ENCODE measurements around the gene TRIM17. TPM values are rescaled to one million over a fixed set of nuclear protein-coding genes. Genes with fewer than 3 reads are reported as not detected.

Gene TRIM17
- total RNA-seq, 1 donor = under 0.01 TPM

DNA sequence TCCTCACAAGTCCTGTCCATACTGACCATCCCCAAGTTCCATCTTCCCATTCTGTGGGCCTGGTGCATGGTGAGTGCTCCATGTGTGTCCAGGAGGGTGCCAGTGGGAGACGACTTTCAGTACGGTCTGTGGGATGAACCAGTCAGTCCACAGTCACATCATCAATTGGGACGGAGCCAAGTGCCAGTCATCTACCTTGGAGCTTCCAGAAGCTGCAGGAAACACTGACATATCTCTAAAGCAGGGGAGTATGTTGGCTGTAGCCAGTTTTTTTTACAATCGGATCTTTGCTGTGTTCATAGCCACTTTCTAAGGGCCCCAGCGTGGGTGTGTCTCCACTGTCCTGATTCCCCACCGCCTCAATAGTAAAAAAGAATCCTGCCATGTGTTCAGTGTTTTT is 13.6 kb upstream of the TRIM17 start:
- no peak overlapping the region for H3K4me3 ChIP-seq (ENCODE audit: insufficient read depth, low read length)
- H3K79me2 ChIP-seq (ENCODE audit: insufficient read depth, low read length) = no peaks in the 10 kb centered on the region
- no peak overlapping the region for H3K27ac ChIP-seq (ENCODE audit: low read depth, low read length)
- peaks cover under 1% of the 10 kb centered on the region for H3K27me3 ChIP-seq (ENCODE audit: insufficient read depth, low read length)
- no peak overlapping the region for H3K4me2 ChIP-seq (ENCODE audit: insufficient read depth, low read length)
- TF ChIP-seq, protein P1, sequence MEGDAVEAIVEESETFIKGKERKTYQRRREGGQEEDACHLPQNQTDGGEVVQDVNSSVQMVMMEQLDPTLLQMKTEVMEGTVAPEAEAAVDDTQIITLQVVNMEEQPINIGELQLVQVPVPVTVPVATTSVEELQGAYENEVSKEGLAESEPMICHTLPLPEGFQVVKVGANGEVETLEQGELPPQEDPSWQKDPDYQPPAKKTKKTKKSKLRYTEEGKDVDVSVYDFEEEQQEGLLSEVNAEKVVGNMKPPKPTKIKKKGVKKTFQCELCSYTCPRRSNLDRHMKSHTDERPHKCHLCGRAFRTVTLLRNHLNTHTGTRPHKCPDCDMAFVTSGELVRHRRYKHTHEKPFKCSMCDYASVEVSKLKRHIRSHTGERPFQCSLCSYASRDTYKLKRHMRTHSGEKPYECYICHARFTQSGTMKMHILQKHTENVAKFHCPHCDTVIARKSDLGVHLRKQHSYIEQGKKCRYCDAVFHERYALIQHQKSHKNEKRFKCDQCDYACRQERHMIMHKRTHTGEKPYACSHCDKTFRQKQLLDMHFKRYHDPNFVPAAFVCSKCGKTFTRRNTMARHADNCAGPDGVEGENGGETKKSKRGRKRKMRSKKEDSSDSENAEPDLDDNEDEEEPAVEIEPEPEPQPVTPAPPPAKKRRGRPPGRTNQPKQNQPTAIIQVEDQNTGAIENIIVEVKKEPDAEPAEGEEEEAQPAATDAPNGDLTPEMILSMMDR (IDR thresholded peaks at IDR 0.05; ENCODE audit: extremely low read depth, low read depth, low read length) = no peak
- no peaks in the 10 kb centered on the region for H3K9me3 ChIP-seq (ENCODE audit: low read depth, low read length)
- H3K4me1 ChIP-seq (ENCODE audit: insufficient read depth, low read length) = no peaks in the 10 kb centered on the region
- no peak overlapping the region for H2AFZ ChIP-seq (ENCODE audit: low read length)
- H4K20me1 ChIP-seq (ENCODE audit: insufficient read depth, low read length) = no peaks in the 10 kb centered on the region
- DNase-seq (ENCODE audit: insufficient read length, low spot score, missing footprints) = no peak
- H3K36me3 ChIP-seq (ENCODE audit: insufficient read depth, low read length) = no peaks in the 10 kb centered on the region

DNA sequence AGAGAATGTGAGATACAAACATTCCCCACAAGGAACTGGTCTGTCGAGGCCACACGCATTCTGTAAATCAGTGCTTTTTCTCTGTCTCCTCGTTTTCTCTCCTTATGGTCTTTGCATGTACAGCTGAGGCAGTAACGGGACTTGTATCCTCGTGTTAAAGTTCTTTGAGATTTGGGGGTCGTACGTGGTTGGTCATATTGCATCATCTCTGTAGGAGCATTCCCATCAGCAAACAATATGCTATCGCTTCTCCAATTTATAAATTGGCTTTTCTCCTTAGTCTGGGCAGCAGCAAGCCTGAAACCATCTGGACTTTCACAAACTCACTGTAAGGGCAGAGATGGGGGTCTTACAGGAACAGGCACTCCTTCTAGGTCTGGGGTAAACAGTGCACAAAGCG is 13.0 kb upstream of the TRIM17 start:
- Histone ChIP-seq H3K4me1 (ENCODE audit: insufficient read depth, low read length) (no peaks in the 10 kb centered on the region), H3K4me3 (ENCODE audit: insufficient read depth, low read length) (no peak overlapping the region), H3K27me3 (ENCODE audit: insufficient read depth, low read length) (no peaks in the 10 kb centered on the region), H3K9me3 (ENCODE audit: low read depth, low read length) (no peaks in the 10 kb centered on the region), H3K27ac (ENCODE audit: low read depth, low read length) (no peak overlapping the region), H3K36me3 (ENCODE audit: insufficient read depth, low read length) (no peaks in the 10 kb centered on the region), H2AFZ (ENCODE audit: low read length) (no peak overlapping the region), H3K4me2 (ENCODE audit: insufficient read depth, low read length) (no peak overlapping the region), H3K79me2 (ENCODE audit: insufficient read depth, low read length) (no peaks in the 10 kb centered on the region), H4K20me1 (ENCODE audit: insufficient read depth, low read length) (no peaks in the 10 kb centered on the region)
- DNase-seq (ENCODE audit: insufficient read length, low spot score, missing footprints) = no peak
- TF ChIP-seq, protein P1 (IDR thresholded peaks at IDR 0.05; ENCODE audit: extremely low read depth, low read depth, low read length) = no peak

DNA sequence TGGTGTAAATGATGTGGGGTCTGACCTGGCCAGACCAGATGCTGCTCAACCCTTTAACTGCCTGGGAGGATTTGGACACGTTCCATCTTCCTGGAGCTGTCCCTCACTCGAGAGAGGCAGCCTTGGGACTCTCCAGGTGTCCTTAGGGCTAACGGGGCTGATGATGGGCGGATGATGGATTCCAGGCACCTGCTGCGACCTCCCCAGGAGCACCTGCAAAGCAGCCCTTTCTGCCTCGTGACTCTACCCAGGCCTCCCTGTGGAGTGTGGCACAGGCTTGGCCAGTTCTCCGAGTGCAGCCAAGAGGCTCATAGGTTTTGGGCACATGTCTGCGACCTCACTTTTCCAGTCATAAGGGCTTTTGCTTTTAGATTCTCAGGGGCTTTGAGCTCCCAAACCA is 12.3 kb upstream of the TRIM17 start:
- Histone ChIP-seq H3K4me2 (ENCODE audit: insufficient read depth, low read length) (no peak overlapping the region), H3K27ac (ENCODE audit: low read depth, low read length) (no peak overlapping the region), H3K79me2 (ENCODE audit: insufficient read depth, low read length) (no peaks in the 10 kb centered on the region), H3K27me3 (ENCODE audit: insufficient read depth, low read length) (no peaks in the 10 kb centered on the region), H4K20me1 (ENCODE audit: insufficient read depth, low read length) (no peaks in the 10 kb centered on the region), H3K4me1 (ENCODE audit: insufficient read depth, low read length) (no peaks in the 10 kb centered on the region), H2AFZ (ENCODE audit: low read length) (no peak overlapping the region), H3K4me3 (ENCODE audit: insufficient read depth, low read length) (no peak overlapping the region), H3K9me3 (ENCODE audit: low read depth, low read length) (no peaks in the 10 kb centered on the region), H3K36me3 (ENCODE audit: insufficient read depth, low read length) (no peaks in the 10 kb centered on the region)
- TF ChIP-seq, protein P1 (IDR thresholded peaks at IDR 0.05; ENCODE audit: extremely low read depth, low read depth, low read length) = no peak
- no peak for DNase-seq (ENCODE audit: insufficient read length, low spot score, missing footprints)

DNA sequence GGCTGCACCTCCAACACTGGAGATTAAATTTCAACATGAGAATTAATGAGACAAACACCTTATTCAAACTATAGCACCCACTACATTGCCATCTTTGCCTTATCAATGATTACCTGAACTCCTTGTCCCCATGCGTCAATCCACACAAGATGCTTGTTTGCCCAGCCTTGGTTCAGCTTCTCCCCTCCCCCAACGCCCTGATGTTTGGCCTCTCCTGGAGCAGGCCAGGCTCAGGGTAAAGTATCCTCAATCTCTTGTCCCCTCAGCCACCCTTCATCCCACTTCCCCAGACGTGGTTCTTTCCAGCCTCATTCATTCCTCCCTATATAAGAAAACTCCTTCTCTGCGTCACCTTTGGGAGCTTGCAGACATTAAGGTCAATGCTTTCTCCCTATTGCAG is 11.8 kb upstream of the TRIM17 start:
- Histone ChIP-seq H3K27me3 (ENCODE audit: insufficient read depth, low read length) (no peaks in the 10 kb centered on the region), H4K20me1 (ENCODE audit: insufficient read depth, low read length) (no peaks in the 10 kb centered on the region), H3K4me1 (ENCODE audit: insufficient read depth, low read length) (no peaks in the 10 kb centered on the region), H3K36me3 (ENCODE audit: insufficient read depth, low read length) (no peaks in the 10 kb centered on the region), H3K79me2 (ENCODE audit: insufficient read depth, low read length) (no peaks in the 10 kb centered on the region), H3K27ac (ENCODE audit: low read depth, low read length) (no peak overlapping the region), H3K4me2 (ENCODE audit: insufficient read depth, low read length) (no peak overlapping the region), H3K9me3 (ENCODE audit: low read depth, low read length) (no peaks in the 10 kb centered on the region), H3K4me3 (ENCODE audit: insufficient read depth, low read length) (no peak overlapping the region), H2AFZ (ENCODE audit: low read length) (no peak overlapping the region)
- TF ChIP-seq, protein P1 (IDR thresholded peaks at IDR 0.05; ENCODE audit: extremely low read depth, low read depth, low read length) = no peak
- DNase-seq (ENCODE audit: insufficient read length, low spot score, missing footprints) = no peak
